GM21360 (cell line): ENCODE data around the gene OGFOD2.
"Not testable (repeated sequence)": the region's sequence is repeated elsewhere in the genome, so short reads cannot be mapped to it uniquely, and the experiment has no call there.

Source experiments
- ATAC-seq: cut with Tn5 transposase; IDR thresholded peaks from one replicate; pipeline ENCODE4 v1.9.1; 2021; ENCODE audit warnings: mild to moderate bottlenecking, moderate library complexity; ENCODE audit not compliant: unreplicated experiment

The OGFOD2 gene

GRCh38 chr12:123001464-123001863, 26.4 kb downstream of the OGFOD2 start:
- ATAC-seq, result no peak

GRCh38 chr12:123003257-123003656, 28.2 kb downstream of the OGFOD2 start:
- ATAC-seq, result no peak

GRCh38 chr12:123004287-123004686, 29.2 kb downstream of the OGFOD2 start:
- no peak for ATAC-seq

- no peak for ATAC-seq
Observed at GRCh38 chr12:123005081-123005626, 30.1 kb downstream of the OGFOD2 start.

GRCh38 chr12:123006977-123007376, 31.9 kb downstream of the OGFOD2 start:
- ATAC-seq, result no peak

GRCh38 chr12:123010110-123010509, 35.1 kb downstream of the OGFOD2 start:
- ATAC-seq, result no peak

GRCh38 chr12:123010681-123011080, 35.6 kb downstream of the OGFOD2 start:
- ATAC-seq, result no peak

GRCh38 chr12:123011701-123012100, 36.7 kb downstream of the OGFOD2 start:
- ATAC-seq, result no peak

- no peak for ATAC-seq
Observed at GRCh38 chr12:123013185-123014095, 38.4 kb downstream of the OGFOD2 start.

- ATAC-seq, result not testable (repeated sequence)
Observed at GRCh38 chr12:123014473-123014872, 39.4 kb downstream of the OGFOD2 start.

GRCh38 chr12:123017753-123018152, 42.7 kb downstream of the OGFOD2 start:
- ATAC-seq, result no peak

- no peak for ATAC-seq
Observed at GRCh38 chr12:123019841-123020138, 44.7 kb downstream of the OGFOD2 start.

- no peak for ATAC-seq
Observed at GRCh38 chr12:123021688-123022604, 46.9 kb downstream of the OGFOD2 start.

GRCh38 chr12:123022846-123023245, 47.8 kb downstream of the OGFOD2 start:
- no peak for ATAC-seq

GRCh38 chr12:123024819-123025391, 49.9 kb downstream of the OGFOD2 start:
- no peak for ATAC-seq

GRCh38 chr12:123026094-123026853, 51.2 kb downstream of the OGFOD2 start:
- no peak for ATAC-seq

GRCh38 chr12:123027726-123028445, 52.8 kb downstream of the OGFOD2 start:
- ATAC-seq, result no peak

- ATAC-seq, result no peak
Observed at GRCh38 chr12:123028475-123028874, 53.4 kb downstream of the OGFOD2 start.

GRCh38 chr12:123029550-123029949, 54.5 kb downstream of the OGFOD2 start:
- ATAC-seq, result no peak
